GM19372 (cell line): ENCODE data around the gene ATP8A2.

Experiments used
- ATAC-seq: cut with Tn5 transposase; IDR thresholded peaks from one replicate; pipeline ENCODE4 v1.9.1; 2021; ENCODE audit warnings: mild to moderate bottlenecking, low read depth, moderate library complexity; ENCODE audit not compliant: unreplicated experiment

ATP8A2 gene

DNA sequence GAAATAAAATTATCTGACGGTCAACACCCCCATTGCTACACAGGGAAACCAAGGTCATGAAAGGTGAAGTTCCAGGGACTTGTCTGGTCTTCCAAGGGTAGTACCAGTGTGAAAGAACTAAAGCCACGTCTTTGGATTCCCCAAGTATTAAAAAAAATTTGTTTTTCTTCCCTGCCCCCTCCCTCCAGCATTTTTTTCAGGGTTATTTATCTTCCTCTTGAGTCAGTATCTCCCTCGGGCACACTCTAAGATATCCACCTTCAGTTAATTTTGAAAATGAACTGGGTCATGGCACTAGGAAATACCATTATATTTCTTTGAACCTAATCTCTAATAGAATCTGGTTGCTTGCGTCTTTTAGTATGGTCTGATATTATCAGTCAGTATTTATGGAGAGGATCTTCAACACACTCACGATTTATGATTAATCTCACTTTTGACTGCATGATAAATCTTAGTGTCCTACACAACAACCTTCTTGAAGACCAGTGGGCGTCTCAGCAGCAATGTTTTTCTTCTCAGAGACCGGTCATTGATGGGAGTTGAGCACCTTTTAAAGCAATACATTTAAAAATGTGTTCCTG, 9.1 kb downstream of the ATP8A2 start:
- ATAC-seq = no peak

- no peak for ATAC-seq
These were observed 13.1 kb downstream of the ATP8A2 start for GRCh38 chr13:25384758-25385410.

DNA sequence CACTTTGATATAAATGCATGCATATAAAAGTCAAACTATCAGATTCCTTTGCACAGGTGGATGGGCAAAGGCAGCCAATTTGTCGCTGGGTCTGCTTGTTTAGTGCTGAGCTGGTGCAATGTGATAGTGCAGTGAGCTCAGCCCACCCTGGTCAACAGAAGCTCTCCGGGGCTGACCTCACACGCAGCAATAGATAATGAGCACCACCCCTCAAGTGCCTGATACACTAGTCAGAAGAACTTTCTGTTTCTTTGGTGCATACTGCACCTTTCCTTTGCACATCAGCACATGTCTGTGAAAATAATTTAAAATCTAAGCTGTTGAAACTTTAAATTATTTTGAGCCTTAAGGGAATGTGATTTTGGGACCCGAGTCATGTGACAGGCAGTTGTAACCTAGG, 20.2 kb downstream of the ATP8A2 start:
- ATAC-seq = no peak

GRCh38 chr13:25394402-25395060, 22.8 kb downstream of the ATP8A2 start:
- no peak for ATAC-seq

DNA sequence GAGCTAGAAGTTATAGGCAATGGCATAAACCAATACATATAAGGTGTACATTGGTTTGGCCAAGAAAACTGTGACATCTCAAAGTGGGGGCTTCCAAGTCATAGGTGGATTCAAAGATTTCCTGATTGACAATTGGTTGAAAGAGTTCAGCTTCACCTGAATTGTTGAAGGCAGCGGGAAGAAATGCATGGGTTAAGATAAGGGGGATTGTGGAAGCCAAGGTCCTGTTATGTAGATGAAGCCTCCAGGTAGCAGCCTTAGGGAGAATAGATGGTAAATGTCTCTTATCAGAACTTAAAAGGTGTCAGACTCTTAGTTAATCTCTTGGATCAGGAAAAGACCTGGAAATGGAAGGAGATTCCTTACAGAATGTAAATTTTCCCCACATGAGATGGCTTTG, 26.0 kb downstream of the ATP8A2 start:
- no peak for ATAC-seq

GRCh38 chr13:25400925-25401324, 29.2 kb downstream of the ATP8A2 start:
- no peak for ATAC-seq

DNA sequence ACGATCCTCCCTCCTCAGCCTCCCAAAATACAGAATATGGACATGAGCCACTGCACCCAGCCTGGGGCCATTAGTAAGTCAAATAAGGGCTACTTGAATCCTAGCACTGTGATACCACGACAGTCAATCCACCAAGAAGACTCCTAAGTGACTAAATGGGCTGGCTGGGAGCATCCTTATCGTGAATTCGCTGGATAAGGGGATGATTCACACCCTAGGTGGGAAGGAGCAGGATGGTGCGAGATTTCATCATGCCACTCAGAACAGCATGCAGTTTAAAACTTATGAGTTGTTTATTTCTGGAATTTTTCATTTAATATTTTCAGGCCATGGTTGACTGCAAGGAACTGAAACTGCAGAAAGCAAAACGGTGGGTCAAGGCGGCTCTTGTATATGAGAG, 30.2 kb downstream of the ATP8A2 start:
- ATAC-seq = no peak

GRCh38 chr13:25406377-25406776, 34.6 kb downstream of the ATP8A2 start:
- ATAC-seq = no peak

DNA sequence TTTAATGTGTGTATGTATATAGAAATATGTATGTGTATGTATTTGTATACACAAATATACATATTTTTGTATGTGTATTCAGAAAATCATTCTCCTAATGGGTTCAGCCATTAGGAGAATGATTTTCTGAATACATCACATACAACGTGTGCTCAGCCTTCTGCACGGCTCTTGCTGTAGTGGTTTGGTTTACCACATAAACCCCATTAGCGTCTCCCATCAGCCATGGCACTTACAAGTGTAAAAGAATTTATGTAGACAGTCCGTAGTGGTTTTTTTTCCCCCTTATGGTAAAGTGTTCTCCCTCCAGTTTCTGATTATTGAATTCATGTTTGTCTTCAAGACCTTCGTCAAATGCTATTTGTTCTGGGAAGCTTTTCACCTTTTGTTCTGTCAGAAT, 38.2 kb downstream of the ATP8A2 start:
- ATAC-seq = no peak

DNA sequence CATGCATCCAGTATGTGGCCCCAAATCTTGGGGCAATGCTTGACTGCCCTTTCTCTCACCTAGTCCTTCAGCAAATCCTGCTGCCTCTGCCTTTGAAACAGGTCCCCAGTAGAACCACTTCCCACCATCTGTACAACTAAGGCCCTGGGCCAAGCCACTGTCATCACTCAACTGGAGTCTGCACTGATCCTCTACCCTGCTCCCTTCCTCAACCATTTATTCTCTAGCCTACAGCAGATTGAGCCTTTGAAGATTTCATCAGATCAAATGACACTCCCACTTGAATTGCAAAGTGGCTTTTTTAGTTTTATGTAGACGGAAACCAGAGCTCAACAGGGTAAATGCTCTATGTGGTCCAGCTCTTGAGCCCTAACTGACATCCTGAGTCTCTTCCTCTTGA, 43.5 kb downstream of the ATP8A2 start:
- ATAC-seq = no peak

- ATAC-seq = no peak
These were observed 45.8 kb downstream of the ATP8A2 start for GRCh38 chr13:25417535-25417934.

- no peak for ATAC-seq
These were observed 48.4 kb downstream of the ATP8A2 start for GRCh38 chr13:25420161-25420560.

GRCh38 chr13:25421612-25422011, 49.8 kb downstream of the ATP8A2 start:
- no peak for ATAC-seq

GRCh38 chr13:25422153-25422552, 50.4 kb downstream of the ATP8A2 start:
- no peak for ATAC-seq

GRCh38 chr13:25423831-25424230, 52.1 kb downstream of the ATP8A2 start:
- no peak for ATAC-seq

- ATAC-seq = no peak
These were observed 57.7 kb downstream of the ATP8A2 start for GRCh38 chr13:25429466-25429865.

DNA sequence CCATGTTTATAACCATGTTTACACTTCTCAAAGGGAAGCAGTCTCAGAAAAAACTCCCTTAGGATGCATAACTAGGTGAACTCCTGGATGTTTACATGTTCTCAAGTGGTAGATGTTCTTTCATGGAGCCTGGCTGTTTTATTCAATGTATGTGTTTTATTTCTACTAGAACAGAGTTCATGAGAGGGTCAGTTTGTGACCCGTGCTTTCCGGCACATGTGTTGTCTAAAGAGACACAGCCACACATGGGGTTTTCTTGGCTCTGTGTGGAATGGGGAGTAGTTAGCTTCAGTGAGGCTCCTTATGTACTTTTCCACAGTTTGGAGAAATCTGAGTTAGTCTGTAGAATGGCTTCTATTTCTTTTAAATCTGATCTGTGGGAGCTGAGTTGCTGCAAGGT, 60.9 kb downstream of the ATP8A2 start:
- ATAC-seq = no peak

GRCh38 chr13:25440061-25440460, 68.3 kb downstream of the ATP8A2 start:
- no peak for ATAC-seq

GRCh38 chr13:25446261-25446660, 74.5 kb downstream of the ATP8A2 start:
- ATAC-seq = no peak

DNA sequence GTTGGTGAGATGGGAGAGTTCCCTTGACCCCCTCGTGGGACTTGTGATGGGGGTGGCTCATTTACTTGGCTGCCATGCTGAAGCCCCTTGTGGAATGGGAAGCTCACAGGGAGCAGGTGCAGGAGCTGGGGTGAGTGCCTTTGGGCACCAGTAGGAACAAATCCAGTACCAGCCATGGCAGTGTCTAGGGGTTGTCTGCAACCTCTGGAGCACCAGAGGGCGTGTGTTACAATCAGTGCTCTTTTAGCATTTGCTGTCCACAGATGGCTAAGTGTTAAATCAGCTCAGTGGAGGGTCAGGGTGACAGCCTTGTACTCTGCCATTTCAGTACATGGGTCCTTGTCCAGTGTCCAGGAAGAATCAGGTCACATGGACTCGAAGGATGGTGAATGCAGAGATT, 75.6 kb downstream of the ATP8A2 start:
- no peak for ATAC-seq

DNA sequence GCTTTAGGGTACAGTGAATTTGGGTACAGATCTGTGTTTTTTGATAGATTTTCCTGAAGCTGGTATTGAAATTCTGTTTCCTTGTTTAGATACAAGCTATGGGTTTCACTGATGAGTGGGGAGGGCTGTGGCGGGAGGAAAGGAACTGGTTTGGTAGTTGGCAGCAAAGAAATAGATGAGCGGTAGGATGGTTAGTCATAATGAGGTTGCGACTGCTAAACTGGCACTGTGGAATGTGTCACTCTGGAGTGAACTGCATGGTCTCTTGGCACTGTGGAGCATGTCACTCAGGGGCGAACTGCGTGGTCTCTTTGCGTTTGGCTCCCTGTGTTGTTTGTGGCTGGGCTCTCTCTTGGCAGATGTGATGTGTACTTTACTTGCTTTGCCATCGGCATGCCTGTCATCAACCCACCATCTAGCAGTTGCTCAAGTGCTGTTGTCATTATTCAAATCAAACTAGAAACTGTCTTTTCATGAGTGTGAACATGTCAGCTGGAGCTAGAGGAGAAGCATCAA, 82.1 kb downstream of the ATP8A2 start:
- no peak for ATAC-seq

DNA sequence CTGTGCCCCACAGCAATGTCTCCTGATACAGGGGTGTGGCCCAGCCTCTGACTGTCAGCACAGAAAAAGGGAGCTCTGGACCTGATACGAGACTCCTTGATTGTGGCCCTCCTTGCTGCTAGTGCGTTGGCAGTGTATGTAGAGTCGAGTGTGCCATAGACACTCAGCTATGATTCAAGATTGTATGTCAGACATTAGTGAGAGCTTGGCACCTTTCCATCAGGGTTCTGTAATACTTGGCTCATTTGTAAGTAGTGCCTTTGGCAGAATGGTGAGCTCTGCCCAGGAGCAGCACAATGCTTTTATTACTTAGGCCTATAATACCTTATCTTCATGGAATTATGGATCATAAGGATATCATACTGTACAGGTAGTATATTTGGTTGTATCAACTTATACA, 83.4 kb downstream of the ATP8A2 start:
- ATAC-seq = no peak
